LNCAP (cell line): Measurements from ENCODE around the gene TAF13.

Source experiments
- TF ChIP-seq, protein P1 (sequence below): fragments of 450-650 bp; IDR thresholded peaks from 2 replicates; pipeline ENCODE4 v1.5.1; 2017; ENCODE audit warnings: mild to moderate bottlenecking

Gene TAF13

DNA sequence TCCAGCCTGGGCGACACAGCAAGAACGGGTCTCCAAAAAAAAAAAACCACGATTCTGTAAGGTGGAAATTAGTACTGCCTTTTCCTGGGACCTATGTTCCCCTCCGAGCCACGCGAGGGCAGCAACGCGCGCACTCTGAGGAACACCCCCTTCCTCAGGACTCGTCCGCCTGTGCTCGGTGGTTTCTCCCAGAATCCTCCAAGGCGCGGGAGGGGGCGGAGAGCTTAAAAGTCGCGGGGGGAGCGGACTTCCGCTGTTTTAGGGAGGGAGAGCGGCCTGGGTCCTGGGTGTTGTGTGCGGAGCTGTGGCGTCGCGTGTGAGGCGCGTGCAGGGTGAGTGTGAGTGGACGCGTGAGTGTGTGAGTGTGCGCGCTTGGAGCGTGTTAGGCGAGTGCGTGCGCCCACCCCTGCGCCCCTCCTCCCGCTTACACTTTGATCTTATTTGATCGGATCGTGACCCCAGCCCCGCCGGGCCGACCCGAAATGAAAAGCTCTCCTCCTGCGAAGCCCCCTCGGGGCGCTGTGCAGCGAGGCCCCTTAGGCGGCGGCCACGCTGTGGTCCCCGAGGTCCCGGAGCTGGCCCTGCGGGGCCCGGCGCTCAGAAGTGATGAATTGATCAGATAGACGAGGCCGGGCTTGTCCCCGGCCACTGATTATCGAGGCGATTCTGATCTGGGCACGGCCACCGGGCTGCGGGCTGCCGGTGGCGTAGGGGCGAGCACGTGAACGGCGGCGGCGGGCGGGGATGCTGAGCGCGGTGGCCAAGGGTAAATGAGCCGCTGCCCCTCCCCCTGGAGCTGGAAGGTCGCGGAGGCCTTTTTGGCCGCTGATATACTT, 24.4 kb upstream of the TAF13 start:
- TF ChIP-seq, protein P1, sequence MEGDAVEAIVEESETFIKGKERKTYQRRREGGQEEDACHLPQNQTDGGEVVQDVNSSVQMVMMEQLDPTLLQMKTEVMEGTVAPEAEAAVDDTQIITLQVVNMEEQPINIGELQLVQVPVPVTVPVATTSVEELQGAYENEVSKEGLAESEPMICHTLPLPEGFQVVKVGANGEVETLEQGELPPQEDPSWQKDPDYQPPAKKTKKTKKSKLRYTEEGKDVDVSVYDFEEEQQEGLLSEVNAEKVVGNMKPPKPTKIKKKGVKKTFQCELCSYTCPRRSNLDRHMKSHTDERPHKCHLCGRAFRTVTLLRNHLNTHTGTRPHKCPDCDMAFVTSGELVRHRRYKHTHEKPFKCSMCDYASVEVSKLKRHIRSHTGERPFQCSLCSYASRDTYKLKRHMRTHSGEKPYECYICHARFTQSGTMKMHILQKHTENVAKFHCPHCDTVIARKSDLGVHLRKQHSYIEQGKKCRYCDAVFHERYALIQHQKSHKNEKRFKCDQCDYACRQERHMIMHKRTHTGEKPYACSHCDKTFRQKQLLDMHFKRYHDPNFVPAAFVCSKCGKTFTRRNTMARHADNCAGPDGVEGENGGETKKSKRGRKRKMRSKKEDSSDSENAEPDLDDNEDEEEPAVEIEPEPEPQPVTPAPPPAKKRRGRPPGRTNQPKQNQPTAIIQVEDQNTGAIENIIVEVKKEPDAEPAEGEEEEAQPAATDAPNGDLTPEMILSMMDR, result peak; percentile 88

DNA sequence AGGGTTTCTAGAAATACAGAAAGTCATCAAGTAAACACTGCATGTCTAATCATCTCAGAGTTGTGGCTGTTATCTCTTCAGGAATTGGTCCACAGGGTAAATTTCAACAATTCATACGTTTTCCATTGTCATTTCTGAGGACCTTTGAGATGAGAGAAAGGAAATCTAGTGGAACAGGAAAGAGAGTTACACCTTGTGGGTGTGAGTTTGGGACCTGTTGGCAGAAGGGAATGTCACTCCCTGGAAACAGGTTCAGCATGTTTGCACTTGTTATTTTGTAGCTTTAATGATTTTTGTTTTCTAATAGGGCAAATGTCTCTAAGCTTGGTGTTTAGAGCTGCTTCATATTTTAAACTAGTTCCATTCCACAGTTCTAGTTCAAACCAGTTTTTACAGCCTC, 20.3 kb upstream of the TAF13 start:
- TF ChIP-seq, protein P1, result no peak

DNA sequence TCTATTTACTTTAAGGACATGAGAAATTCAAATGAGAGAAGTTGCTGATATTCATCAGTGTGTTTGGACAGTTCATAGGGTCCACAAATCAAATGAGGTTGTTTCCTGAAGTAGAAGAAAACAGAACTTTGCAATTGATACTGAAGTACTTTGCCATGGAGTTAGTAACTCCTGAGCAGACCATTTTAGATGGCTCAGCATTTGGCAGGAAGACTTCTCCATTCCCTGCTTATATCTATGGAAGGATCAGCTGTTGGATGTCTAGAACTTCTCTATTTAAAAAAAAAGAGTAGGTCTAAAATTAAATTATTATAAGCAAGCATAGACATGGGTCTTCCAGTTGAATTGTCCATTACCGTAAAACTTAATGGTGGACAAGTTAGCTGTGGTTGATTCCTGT, 19.8 kb upstream of the TAF13 start:
- TF ChIP-seq, protein P1, result no peak

DNA sequence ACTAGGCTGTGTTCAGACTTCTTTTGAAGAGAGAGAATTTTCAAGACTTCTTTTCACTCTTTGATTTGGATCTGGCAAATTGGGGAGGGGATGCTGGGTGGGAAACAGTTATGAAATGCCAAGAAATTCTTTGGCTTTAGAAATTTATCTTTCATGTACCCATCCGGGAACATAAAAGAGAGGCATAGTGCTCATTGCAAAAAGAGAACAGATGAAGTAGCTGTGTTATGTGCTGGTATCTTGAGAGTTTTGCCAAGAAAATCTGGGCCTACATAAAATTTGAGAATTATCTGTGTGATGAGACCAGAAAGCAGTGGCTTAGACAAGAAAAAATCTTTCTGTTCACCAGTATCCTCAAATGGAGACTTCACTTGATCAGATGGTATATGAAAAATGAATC, 19.1 kb upstream of the TAF13 start:
- TF ChIP-seq, protein P1, result no peak

DNA sequence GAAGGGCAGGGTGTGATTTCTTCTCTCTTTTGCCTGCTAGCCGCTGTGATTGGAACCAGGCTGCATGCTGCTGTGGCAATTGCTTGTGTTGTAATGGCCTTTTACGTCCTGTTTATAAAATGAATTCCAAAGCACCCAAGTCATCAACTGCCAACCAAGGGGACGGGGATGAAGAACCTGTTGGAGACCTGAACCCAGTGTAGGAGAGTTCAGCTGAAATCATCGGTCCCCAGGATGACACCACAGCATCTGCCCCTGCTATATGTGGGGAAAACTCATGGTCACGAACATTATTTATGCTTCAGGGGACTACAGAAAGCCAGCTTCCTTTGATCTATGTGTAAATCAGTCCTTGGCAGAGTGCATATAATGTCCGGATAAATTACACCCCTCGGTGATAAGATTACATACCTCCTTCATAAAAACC, 18.6 kb upstream of the TAF13 start:
- TF ChIP-seq, protein P1, result no peak

DNA sequence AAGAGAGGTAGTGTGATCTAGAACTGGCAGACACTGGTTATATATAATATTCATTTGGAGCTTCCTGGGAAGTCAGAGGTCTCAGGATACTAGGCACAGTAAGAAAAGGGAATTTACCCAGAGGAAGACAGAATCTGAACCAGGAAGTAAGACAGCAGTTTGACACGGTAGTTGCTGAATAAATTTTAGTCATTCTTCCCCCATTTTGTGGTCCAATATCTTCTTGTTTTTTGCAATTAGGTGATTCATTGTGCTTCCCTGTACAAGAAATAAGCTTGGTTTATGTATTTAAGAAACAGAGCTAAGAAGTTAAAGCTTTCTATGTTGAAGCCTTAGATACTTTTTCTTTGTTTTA, 16.0 kb upstream of the TAF13 start:
- TF ChIP-seq, protein P1, result no peak

DNA sequence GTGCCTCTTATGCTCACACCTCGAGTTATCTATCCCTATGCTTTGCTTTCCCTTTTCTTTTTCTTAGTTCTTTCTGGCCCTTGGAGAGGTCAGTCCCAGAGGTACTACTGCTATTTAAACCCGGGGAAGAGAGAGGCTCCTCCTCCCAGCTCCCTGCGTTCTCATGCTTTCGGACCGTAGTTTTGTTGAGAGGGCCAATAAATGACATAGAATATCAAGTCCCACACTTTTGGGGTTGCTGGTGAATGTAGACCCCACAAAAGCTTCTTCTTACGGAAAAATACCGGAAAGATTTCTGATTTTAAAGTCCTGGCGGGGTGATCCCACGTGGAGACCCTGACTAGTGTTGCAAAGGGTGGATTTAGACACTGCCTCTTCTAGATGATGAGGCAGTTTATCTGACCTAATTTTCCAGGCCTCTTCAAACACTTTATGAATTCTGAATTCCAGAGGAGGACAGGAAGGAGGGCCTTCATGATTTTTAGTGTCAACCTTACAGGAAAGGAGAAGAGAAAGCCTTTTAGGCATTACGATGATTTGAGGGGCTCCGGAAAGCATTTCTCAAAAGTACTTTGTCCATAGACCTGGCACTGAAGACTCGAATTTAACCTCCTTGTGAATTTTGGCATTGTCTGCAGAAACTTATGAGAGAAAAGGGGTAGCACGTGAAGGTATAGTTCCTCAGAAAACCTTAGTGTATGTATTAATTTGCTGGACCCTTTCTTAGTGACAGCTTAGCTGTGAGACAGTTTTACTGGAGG, 15.5 kb upstream of the TAF13 start:
- TF ChIP-seq, protein P1, result no peak
